BLaER1 (cell line): Measurements from ENCODE around the gene UNC5C.

Experiments
- H3K27ac ChIP-seq: shearing (Covaris generic); formaldehyde crosslinking; 2 replicates; pipeline ENCODE4 v1.8.1; 2022
- H3K27me3 ChIP-seq: shearing (Covaris generic); formaldehyde crosslinking; 2 replicates; pipeline ENCODE4 v1.8.1; 2022
- H3K36me3 ChIP-seq: shearing (Covaris generic); formaldehyde crosslinking; 2 replicates; pipeline ENCODE4 v1.8.1; 2022
- H3K4me1 ChIP-seq: shearing (Covaris generic); formaldehyde crosslinking; 2 replicates; pipeline ENCODE4 v1.8.1; 2022
- H3K4me2 ChIP-seq: shearing (Covaris generic); formaldehyde crosslinking; 2 replicates; pipeline ENCODE4 v1.8.1; 2022
- H3K4me3 ChIP-seq: shearing (Covaris generic); formaldehyde crosslinking; 2 replicates; pipeline ENCODE4 v1.8.1; 2022
- H3K9ac ChIP-seq: shearing (Covaris generic); formaldehyde crosslinking; 2 replicates; pipeline ENCODE4 v1.8.1; 2022
- H3K9me3 ChIP-seq: shearing (Covaris generic); formaldehyde crosslinking; 2 replicates; pipeline ENCODE4 v1.8.1; 2022
- H4K20me1 ChIP-seq: shearing (Covaris generic); formaldehyde crosslinking; 2 replicates; pipeline ENCODE4 v1.8.1; 2022
- Cebpa-rat ChIP-seq: shearing (Covaris generic); IDR thresholded peaks from 2 replicates; pipeline ENCODE4 v1.8.1; 2022

UNC5C gene

DNA sequence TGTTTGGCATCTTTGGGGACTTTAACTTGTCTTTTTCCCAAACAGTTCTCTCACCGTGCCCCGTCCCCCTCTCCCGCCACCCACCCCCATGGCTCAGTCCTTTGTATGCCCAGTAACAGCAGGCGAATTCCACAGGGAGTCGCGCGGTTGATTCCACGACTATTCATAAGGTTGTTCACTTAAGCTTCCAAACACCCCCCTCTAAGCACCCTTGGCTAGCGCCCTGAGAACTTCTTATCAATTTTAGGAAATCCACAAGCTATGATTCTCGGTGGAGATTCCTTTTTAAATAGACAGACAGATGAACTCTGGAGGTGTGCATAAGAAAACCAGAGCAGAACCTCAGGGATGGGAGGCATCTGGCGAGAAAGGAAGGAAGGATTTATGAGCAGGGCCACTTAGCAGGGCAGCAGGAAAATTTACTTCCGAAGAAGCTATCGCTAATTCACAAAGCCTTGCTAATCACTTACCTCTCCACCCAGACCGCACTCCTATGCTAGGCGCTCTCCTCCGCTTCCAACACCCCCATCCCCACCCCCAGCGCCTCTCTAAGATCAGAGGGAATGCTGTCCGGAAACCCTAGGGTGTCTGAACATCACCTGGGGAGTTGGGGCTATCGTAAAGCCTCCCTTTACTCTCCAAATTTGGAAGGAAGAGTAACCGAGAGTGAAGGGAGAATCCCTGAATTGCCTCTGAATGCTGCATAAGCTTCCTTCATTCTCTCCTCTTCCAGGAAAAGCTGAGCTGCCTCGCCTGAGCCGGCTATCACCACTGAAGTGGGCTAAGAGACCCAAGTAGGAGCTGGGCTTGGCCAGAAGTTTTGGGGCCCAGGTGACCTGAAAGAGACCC lies 1.7 kb downstream of the UNC5C start:
- H3K9me3 ChIP-seq: peaks cover 20% of the 10 kb centered on the region
- no peak overlapping the region for H3K4me2 ChIP-seq
- TF ChIP-seq Cebpa-rat: no peak
- H3K4me1 ChIP-seq: no peaks in the 10 kb centered on the region
- H4K20me1 ChIP-seq: no peaks in the 10 kb centered on the region
- no peak overlapping the region for H3K27ac ChIP-seq
- no peaks in the 10 kb centered on the region for H3K27me3 ChIP-seq
- no peak overlapping the region for H3K9ac ChIP-seq
- no peaks in the 10 kb centered on the region for H3K36me3 ChIP-seq
- no peak overlapping the region for H3K4me3 ChIP-seq

- H3K36me3 ChIP-seq: no peaks in the 10 kb centered on the region
- no peak overlapping the region for H3K27ac ChIP-seq
- no peak overlapping the region for H3K4me2 ChIP-seq
- no peaks in the 10 kb centered on the region for H3K4me1 ChIP-seq
- no peaks in the 10 kb centered on the region for H4K20me1 ChIP-seq
- H3K27me3 ChIP-seq: no peaks in the 10 kb centered on the region
- no peak overlapping the region for H3K9ac ChIP-seq
- H3K9me3 ChIP-seq: peaks cover 20% of the 10 kb centered on the region
- H3K4me3 ChIP-seq: no peak overlapping the region
- no peak for TF ChIP-seq Cebpa-rat
Measured at GRCh38 chr4:95546221-95546620, 2.6 kb downstream of the UNC5C start.

- Histone ChIP-seq H3K9ac (no peak overlapping the region), H3K36me3 (no peaks in the 10 kb centered on the region), H3K9me3 (peaks cover 20% of the 10 kb centered on the region), H3K27ac (no peak overlapping the region), H4K20me1 (no peaks in the 10 kb centered on the region), H3K4me2 (no peak overlapping the region), H3K4me1 (no peaks in the 10 kb centered on the region), H3K4me3 (no peak overlapping the region), H3K27me3 (no peaks in the 10 kb centered on the region)
- TF ChIP-seq Cebpa-rat: no peak
Measured at GRCh38 chr4:95545546-95545945, 3.2 kb downstream of the UNC5C start.

DNA sequence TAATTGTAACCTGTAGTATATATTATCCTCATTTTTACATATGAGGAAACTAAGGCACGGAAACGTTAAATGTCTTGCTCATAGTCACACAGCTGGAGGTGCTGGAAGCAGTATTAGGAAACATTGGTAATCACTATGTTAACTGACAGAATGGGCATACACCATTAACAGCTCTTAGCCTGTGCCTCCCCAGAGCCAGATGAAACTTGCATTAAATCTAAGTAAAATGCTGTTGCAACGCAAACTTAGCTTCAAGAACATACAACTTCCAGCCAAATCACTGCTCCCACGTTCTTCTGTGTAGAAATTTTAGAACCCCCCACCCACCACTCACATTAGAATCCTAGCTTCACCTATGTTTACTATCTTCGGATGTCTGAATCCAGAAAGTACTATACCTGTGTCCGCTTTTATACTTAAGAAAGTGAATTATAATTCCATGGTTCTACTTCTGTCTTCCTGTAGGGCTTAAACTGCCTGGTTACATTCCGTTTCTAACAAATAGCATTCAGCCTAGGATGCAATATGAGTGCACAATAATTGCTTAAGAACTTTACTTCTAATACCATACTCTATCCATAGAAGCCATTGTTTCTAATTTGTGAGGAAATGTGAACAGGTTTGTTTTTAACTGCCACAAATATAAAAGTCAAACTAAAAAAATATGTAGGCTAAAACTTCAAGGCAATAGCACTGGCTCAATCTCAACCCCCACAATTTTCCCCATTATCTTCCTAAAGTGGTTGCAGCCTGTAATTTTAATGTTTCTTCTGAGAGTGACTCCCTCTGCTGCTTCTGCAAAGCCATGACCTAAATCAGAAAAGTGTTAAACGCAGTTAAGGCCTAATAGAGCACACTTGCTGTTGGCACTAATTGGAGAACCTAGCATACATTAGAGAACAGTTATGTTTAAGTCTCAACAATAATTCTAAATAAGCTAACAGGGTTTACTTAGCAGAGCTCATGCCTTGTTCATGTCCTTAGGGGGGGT lies 4.4 kb downstream of the UNC5C start:
- no peaks in the 10 kb centered on the region for H3K36me3 ChIP-seq
- no peak overlapping the region for H3K9ac ChIP-seq
- no peak for TF ChIP-seq Cebpa-rat
- no peaks in the 10 kb centered on the region for H4K20me1 ChIP-seq
- no peak overlapping the region for H3K4me2 ChIP-seq
- H3K27ac ChIP-seq: no peak overlapping the region
- peaks cover 15% of the 10 kb centered on the region for H3K9me3 ChIP-seq
- no peaks in the 10 kb centered on the region for H3K4me1 ChIP-seq
- H3K27me3 ChIP-seq: no peaks in the 10 kb centered on the region
- no peak overlapping the region for H3K4me3 ChIP-seq

GRCh38 chr4:95541889-95542607 lies 6.7 kb downstream of the UNC5C start:
- Histone ChIP-seq H4K20me1 (no peaks in the 10 kb centered on the region), H3K4me3 (no peak overlapping the region), H3K4me1 (no peaks in the 10 kb centered on the region), H3K27ac (no peak overlapping the region), H3K36me3 (no peaks in the 10 kb centered on the region), H3K4me2 (no peak overlapping the region), H3K27me3 (no peaks in the 10 kb centered on the region), H3K9ac (no peak overlapping the region), H3K9me3 (no peaks in the 10 kb centered on the region)
- no peak for TF ChIP-seq Cebpa-rat

- Histone ChIP-seq H3K4me3 (no peak overlapping the region), H3K9me3 (no peaks in the 10 kb centered on the region), H3K27ac (no peak overlapping the region), H3K27me3 (no peaks in the 10 kb centered on the region), H3K9ac (no peak overlapping the region), H3K4me2 (no peak overlapping the region), H4K20me1 (no peaks in the 10 kb centered on the region), H3K36me3 (no peaks in the 10 kb centered on the region), H3K4me1 (no peaks in the 10 kb centered on the region)
- TF ChIP-seq Cebpa-rat: no peak
Measured at GRCh38 chr4:95541094-95541493, 7.7 kb downstream of the UNC5C start.

- no peak overlapping the region for H3K4me3 ChIP-seq
- no peaks in the 10 kb centered on the region for H4K20me1 ChIP-seq
- no peak for TF ChIP-seq Cebpa-rat
- H3K9ac ChIP-seq: no peak overlapping the region
- no peaks in the 10 kb centered on the region for H3K36me3 ChIP-seq
- H3K27me3 ChIP-seq: no peaks in the 10 kb centered on the region
- no peak overlapping the region for H3K4me2 ChIP-seq
- no peaks in the 10 kb centered on the region for H3K9me3 ChIP-seq
- no peak overlapping the region for H3K27ac ChIP-seq
- H3K4me1 ChIP-seq: no peaks in the 10 kb centered on the region
Measured at GRCh38 chr4:95540227-95540626, 8.5 kb downstream of the UNC5C start.

DNA sequence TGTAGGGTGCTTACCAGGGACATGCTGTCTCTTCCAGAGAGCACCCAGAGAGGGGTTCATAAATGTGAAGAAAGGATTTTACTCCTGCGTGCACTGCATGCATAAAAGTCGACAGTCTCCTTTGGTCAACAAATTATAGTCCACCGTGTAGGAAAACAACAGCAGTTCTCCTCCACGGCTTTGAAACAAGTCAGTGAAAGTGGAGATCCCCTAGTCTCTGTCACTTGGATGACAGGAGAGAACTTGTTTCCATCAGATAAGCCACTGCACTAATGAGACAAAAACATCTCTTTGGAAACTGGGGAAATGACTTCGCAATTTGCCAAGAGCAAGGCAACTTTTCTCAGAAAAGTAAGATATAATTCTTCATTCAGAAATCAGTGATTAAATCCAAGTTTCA lies 9.7 kb downstream of the UNC5C start:
- no peaks in the 10 kb centered on the region for H3K27me3 ChIP-seq
- no peak overlapping the region for H3K4me2 ChIP-seq
- H4K20me1 ChIP-seq: no peaks in the 10 kb centered on the region
- H3K4me3 ChIP-seq: no peak overlapping the region
- H3K36me3 ChIP-seq: no peaks in the 10 kb centered on the region
- no peak for TF ChIP-seq Cebpa-rat
- H3K4me1 ChIP-seq: no peaks in the 10 kb centered on the region
- no peak overlapping the region for H3K27ac ChIP-seq
- no peaks in the 10 kb centered on the region for H3K9me3 ChIP-seq
- H3K9ac ChIP-seq: no peak overlapping the region

DNA sequence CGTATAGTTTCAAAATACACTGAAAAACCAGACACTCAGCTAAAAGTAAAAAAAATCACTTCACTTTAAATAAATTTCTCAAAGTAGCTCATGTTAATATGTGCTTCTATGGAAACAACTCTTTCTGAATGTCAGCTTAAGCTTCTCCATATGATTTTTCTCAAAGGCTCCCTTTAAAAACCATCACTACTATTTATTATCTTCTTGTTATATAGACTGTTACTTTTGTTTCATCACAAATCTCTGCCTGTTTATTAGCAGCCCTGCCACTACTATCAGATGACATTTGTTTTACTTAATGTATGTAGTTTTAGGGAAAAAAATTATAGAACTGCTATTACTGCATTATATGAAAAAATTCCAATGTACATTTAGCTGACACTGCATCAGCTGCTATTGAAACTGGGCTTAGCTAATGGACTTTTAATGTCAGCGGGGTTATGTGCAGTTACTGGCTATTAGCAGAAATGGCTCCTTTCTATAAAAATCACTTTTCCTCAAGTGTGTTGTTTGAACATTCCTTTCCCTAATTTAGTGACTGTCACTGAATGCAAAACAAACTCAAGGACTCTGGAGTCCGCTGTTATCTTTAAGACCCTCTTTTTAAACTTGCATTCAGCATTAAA lies 10.8 kb downstream of the UNC5C start:
- no peak for TF ChIP-seq Cebpa-rat
- H3K4me1 ChIP-seq: no peaks in the 10 kb centered on the region
- H3K9ac ChIP-seq: no peak overlapping the region
- H3K27me3 ChIP-seq: no peaks in the 10 kb centered on the region
- no peak overlapping the region for H3K4me2 ChIP-seq
- H3K9me3 ChIP-seq: no peaks in the 10 kb centered on the region
- H3K27ac ChIP-seq: no peak overlapping the region
- no peak overlapping the region for H3K4me3 ChIP-seq
- no peaks in the 10 kb centered on the region for H4K20me1 ChIP-seq
- H3K36me3 ChIP-seq: no peaks in the 10 kb centered on the region
